ENCODE data around the gene HMSD. TPM values are rescaled to one million over a fixed set of nuclear protein-coding genes. Genes with fewer than 3 reads are reported as not detected.

HMSD gene
- total RNA-seq, 1 donor from 2014 or later = 0.26 TPM

DNA sequence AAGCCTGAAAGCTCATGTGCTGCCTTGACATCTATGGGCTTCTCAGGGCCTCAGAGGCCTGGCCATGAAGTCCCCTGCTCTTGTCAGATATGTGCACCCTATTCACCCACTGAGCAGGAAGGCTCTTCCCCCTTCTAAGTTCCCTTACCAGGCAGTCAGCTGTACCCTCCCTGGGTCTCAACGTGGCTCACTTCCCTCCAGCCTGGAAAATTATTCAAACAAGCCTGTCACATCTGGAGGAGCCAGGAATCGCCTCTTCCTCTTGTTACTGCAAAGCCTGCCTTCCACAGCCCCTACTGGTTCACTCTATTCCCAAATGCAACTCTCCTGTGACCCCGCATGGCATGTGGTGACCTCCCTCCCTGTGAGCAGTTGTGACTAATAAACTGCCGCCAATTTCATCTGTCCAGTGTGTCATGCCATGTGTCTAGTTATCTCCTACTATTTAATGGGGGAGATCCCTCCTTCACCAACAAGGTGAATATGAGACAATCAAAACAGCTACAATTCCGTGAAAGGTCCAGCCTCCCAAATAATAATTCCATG lies 12.4 kb downstream of the HMSD start:
- H3K4me3 ChIP-seq (ENCODE audit: low read depth, low read length) = no peak overlapping the region
- no peak for DNase-seq (ENCODE audit: low read depth)
- no peak for TF ChIP-seq CTCF (IDR thresholded peaks at IDR 0.05; ENCODE audit: insufficient read depth, low read length, severe bottlenecking)
- FAIRE-seq = peak; percentile 13
- no peaks in the 10 kb centered on the region for H3K36me3 ChIP-seq (ENCODE audit: control insufficient read depth, insufficient read depth, low read length)
- H3K27me3 ChIP-seq (ENCODE audit: control insufficient read depth, insufficient read depth, low read length) = no peaks in the 10 kb centered on the region

DNA sequence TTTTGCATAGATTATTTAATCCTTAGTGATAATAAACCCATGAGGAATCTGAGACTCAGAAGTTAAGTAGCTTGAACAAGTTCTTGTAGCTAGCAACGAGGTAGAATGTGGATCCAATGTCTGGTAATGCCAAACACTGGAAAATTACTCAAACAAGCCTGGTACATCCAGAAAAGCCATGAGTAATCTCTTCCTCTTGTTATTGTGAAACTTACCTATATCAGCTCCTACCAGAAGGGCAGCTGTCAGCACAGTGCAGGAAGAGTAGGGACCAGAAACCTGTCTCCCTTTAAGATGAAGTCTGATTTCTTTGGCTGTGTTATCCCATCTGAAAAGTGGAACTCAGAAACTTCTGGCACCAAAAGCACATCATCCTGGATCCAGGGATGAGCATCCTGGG lies 13.0 kb downstream of the HMSD start:
- H3K4me3 ChIP-seq (ENCODE audit: low read depth, low read length) = no peak overlapping the region
- DNase-seq (ENCODE audit: low read depth) = peak; percentile 86

GRCh38 chr18:63963615-63964256 lies 14.6 kb downstream of the HMSD start:
- DNase-seq (ENCODE audit: low read depth) (peak; percentile 71), FAIRE-seq (no peak)
- Histone ChIP-seq H3K36me3 (ENCODE audit: control insufficient read depth, insufficient read depth, low read length) (no peaks in the 10 kb centered on the region), H3K27me3 (ENCODE audit: control insufficient read depth, insufficient read depth, low read length) (no peaks in the 10 kb centered on the region), H3K4me3 (ENCODE audit: low read depth, low read length) (no peak overlapping the region)
- TF ChIP-seq CTCF (IDR thresholded peaks at IDR 0.05; ENCODE audit: insufficient read depth, low read length, severe bottlenecking) = peak; percentile 82

More for the DNA sequence above, 13.0 kb downstream of the HMSD start:
- Histone ChIP-seq H3K36me3 (ENCODE audit: control insufficient read depth, insufficient read depth, low read length) (no peaks in the 10 kb centered on the region), H3K27me3 (ENCODE audit: control insufficient read depth, insufficient read depth, low read length) (no peaks in the 10 kb centered on the region)
- TF ChIP-seq CTCF (IDR thresholded peaks at IDR 0.05; ENCODE audit: insufficient read depth, low read length, severe bottlenecking) = no peak
- FAIRE-seq = no peak

- no peak for TF ChIP-seq CTCF (IDR thresholded peaks at IDR 0.05; ENCODE audit: insufficient read depth, low read length, severe bottlenecking)
- H3K27me3 ChIP-seq (ENCODE audit: control insufficient read depth, insufficient read depth, low read length) = no peaks in the 10 kb centered on the region
- no peaks in the 10 kb centered on the region for H3K36me3 ChIP-seq (ENCODE audit: control insufficient read depth, insufficient read depth, low read length)
- DNase-seq (ENCODE audit: low read depth) (no peak), FAIRE-seq (no peak)
- H3K4me3 ChIP-seq (ENCODE audit: low read depth, low read length) = no peak overlapping the region
Observed at GRCh38 chr18:63964908-63965307, 15.8 kb downstream of the HMSD start.

DNA sequence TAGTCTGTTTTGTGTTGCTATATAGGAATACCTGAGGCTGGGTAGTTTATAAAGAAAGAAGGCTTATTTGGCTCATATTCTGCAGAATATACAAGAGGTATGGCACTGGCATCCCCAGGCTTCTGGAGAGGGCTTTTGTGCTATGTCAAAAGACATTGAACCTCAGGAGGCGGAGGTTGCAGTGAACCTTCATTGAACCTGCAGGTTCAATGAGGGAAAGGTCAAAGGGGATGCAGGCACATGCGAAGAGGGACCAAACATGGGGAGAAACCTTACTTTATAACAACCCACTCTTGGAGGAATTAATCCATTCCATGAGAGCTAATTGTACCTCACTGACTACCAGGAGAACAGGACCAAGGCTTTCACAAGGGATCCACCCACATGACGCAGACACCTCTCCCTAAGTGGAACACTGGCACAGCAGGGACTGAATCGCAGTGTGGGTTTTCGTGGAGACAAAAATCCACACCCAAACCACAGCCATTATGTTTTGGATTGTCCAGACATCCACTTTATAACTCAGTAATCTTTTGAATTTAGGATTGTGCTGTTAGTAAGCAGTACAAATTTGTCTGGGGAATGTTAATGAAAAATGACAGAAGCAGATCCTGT lies 16.7 kb downstream of the HMSD start:
- Histone ChIP-seq H3K36me3 (ENCODE audit: control insufficient read depth, insufficient read depth, low read length) (no peaks in the 10 kb centered on the region), H3K4me3 (ENCODE audit: low read depth, low read length) (no peak overlapping the region), H3K27me3 (ENCODE audit: control insufficient read depth, insufficient read depth, low read length) (no peaks in the 10 kb centered on the region)
- FAIRE-seq (peak; percentile 52), DNase-seq (ENCODE audit: low read depth) (no peak)
- no peak for TF ChIP-seq CTCF (IDR thresholded peaks at IDR 0.05; ENCODE audit: insufficient read depth, low read length, severe bottlenecking)

All from bronchial epithelial cell (primary cell).